ENCODE results near the gene EXO1. TPM values are rescaled to one million over a fixed set of nuclear protein-coding genes. Genes with fewer than 3 reads are reported as not detected.

Gene EXO1
- total and polyA plus RNA-seq, 2 donors (not counting 1 experiment from before 2014, with no cell fraction given) = 0.73 to 1.2 TPM

GRCh38 chr1:241927321-241927720, 79.3 kb downstream of the EXO1 start:
- intact Hi-C loops (cut with micrococcal nuclease) = no loop called here
- ChIA-PET CTCF (no interaction called here), POLR2A (no interaction called here)
- peaks cover 5% of the 10 kb centered on the region for H3K27me3 Mint-ChIP-seq
- Histone ChIP-seq H3K9me3 (ENCODE audit: control extremely low read depth in 1 of 3, control insufficient read depth in 2 of 3, insufficient read depth in 1 of 3, low read length in 2 of 3) (no peaks in the 10 kb centered on the region), H4K20me1 (ENCODE audit: control insufficient read depth, insufficient read depth, low read length, poor library complexity, severe bottlenecking) (no peaks in the 10 kb centered on the region), H3K4me1 (ENCODE audit: control insufficient read depth in 2 of 2, insufficient read depth in 2 of 2, low read length in 2 of 2) (no peaks in the 10 kb centered on the region), H3K27ac (ENCODE audit: low read length in 2 of 2) (no peak overlapping the region), H3K79me2 (ENCODE audit: control insufficient read depth, insufficient read depth, low read length) (no peaks in the 10 kb centered on the region), H3K4me3 (ENCODE audit: control extremely low read depth in 1 of 5, extremely low read depth in 1 of 5, insufficient read depth in 1 of 5, low read depth in 2 of 5, low read length in 4 of 5) (no peak overlapping the region), H3K27me3 (replicated peaks in 1 of 4; ENCODE audit: control extremely low read depth in 1 of 4, control insufficient read depth in 3 of 4, insufficient read depth in 4 of 4, low read length in 3 of 4) (no peaks in the 10 kb centered on the region), H3K4me2 (replicated peaks; ENCODE audit: low read depth, low read length, poor library complexity, severe bottlenecking) (no peak overlapping the region), H2AFZ (ENCODE audit: insufficient read depth, low read depth, low read length, poor library complexity, severe bottlenecking) (no peak overlapping the region), H3K9ac (ENCODE audit: low read length) (no peak overlapping the region), H3K36me3 (replicated peaks in 1 of 2; ENCODE audit: control extremely low read depth in 1 of 2, control insufficient read depth in 1 of 2, extremely low read depth in 1 of 2, insufficient read depth in 2 of 2, low read length in 1 of 2) (no peaks in the 10 kb centered on the region)
- WGBS (ENCODE audit: insufficient coverage) = 95% methylated on average over 2 of the region's 4 CpGs
- no peak for TF ChIP-seq EZH2 (IDR thresholded peaks at IDR 0.05; ENCODE audit: borderline replicate concordance, insufficient read depth, low read depth, low read length, poor library complexity, severe bottlenecking)
- TF ChIP-seq CTCF (IDR thresholded peaks at IDR 0.05) = no peak
- ATAC-seq (ENCODE audit: low read depth) (no peak), DNase-seq (no peak)
- no peaks in the 10 kb centered on the region for H3K9me3 Mint-ChIP-seq (ENCODE audit: insufficient read depth)
- H3K4me1 Mint-ChIP-seq = no peaks in the 10 kb centered on the region
- H3K27ac Mint-ChIP-seq = no peak overlapping the region
- no peak overlapping the region for H3K4me3 Mint-ChIP-seq

GRCh38 chr1:241932845-241933244, 84.8 kb downstream of the EXO1 start:
- no peaks in the 10 kb centered on the region for H3K4me1 ChIP-seq (ENCODE audit: control insufficient read depth in 2 of 2, insufficient read depth in 2 of 2, low read length in 2 of 2)
- 64% methylated on average over 3 of the region's 6 CpGs for WGBS (ENCODE audit: insufficient coverage)
- no peak overlapping the region for H3K4me3 ChIP-seq (ENCODE audit: control extremely low read depth in 1 of 5, extremely low read depth in 1 of 5, insufficient read depth in 1 of 5, low read depth in 2 of 5, low read length in 4 of 5)
- ATAC-seq (ENCODE audit: low read depth) (no peak), DNase-seq (no peak)
- Mint-ChIP-seq H3K9me3 (ENCODE audit: insufficient read depth) (no peaks in the 10 kb centered on the region), H3K4me3 (no peak overlapping the region), H3K4me1 (no peaks in the 10 kb centered on the region), H3K27me3 (peaks cover 5% of the 10 kb centered on the region), H3K27ac (no peak overlapping the region)
- H3K27me3 ChIP-seq (replicated peaks in 1 of 4; ENCODE audit: control extremely low read depth in 1 of 4, control insufficient read depth in 3 of 4, insufficient read depth in 4 of 4, low read length in 3 of 4) = no peaks in the 10 kb centered on the region
- H3K9ac ChIP-seq (ENCODE audit: low read length) = no peak overlapping the region
- no peaks in the 10 kb centered on the region for H3K36me3 ChIP-seq (replicated peaks in 1 of 2; ENCODE audit: control extremely low read depth in 1 of 2, control insufficient read depth in 1 of 2, extremely low read depth in 1 of 2, insufficient read depth in 2 of 2, low read length in 1 of 2)
- H2AFZ ChIP-seq (ENCODE audit: insufficient read depth, low read depth, low read length, poor library complexity, severe bottlenecking) = no peak overlapping the region
- intact Hi-C loops (cut with micrococcal nuclease) = no loop called here
- no peak overlapping the region for H3K4me2 ChIP-seq (replicated peaks; ENCODE audit: low read depth, low read length, poor library complexity, severe bottlenecking)
- no peak overlapping the region for H3K27ac ChIP-seq (ENCODE audit: low read length in 2 of 2)
- ChIA-PET POLR2A (no interaction called here), CTCF (interaction anchor here (0.7 kb wide), 1 partner anchor 11 kb away, joined by 3 read pairs; no protein-coding TSS in a partner anchor)
- H4K20me1 ChIP-seq (ENCODE audit: control insufficient read depth, insufficient read depth, low read length, poor library complexity, severe bottlenecking) = no peaks in the 10 kb centered on the region
- H3K79me2 ChIP-seq (ENCODE audit: control insufficient read depth, insufficient read depth, low read length) = no peaks in the 10 kb centered on the region
- no peak for TF ChIP-seq CTCF (IDR thresholded peaks at IDR 0.05)
- TF ChIP-seq EZH2 (IDR thresholded peaks at IDR 0.05; ENCODE audit: borderline replicate concordance, insufficient read depth, low read depth, low read length, poor library complexity, severe bottlenecking) = no peak
- H3K9me3 ChIP-seq (ENCODE audit: control extremely low read depth in 1 of 3, control insufficient read depth in 2 of 3, insufficient read depth in 1 of 3, low read length in 2 of 3) = no peaks in the 10 kb centered on the region

Measured in B cell (primary cell).